GM18498 (cell line): Measurements from ENCODE around the gene TSPY8.
"Not testable (repeated sequence)": the region's sequence is repeated elsewhere in the genome, so short reads cannot be mapped to it uniquely, and the experiment has no call there.

Experiments
- ATAC-seq: cut with Tn5 transposase; IDR thresholded peaks from one replicate; pipeline ENCODE4 v1.9.1; 2021; ENCODE audit warnings: mild to moderate bottlenecking, moderate library complexity; ENCODE audit not compliant: unreplicated experiment

TSPY8 gene

DNA sequence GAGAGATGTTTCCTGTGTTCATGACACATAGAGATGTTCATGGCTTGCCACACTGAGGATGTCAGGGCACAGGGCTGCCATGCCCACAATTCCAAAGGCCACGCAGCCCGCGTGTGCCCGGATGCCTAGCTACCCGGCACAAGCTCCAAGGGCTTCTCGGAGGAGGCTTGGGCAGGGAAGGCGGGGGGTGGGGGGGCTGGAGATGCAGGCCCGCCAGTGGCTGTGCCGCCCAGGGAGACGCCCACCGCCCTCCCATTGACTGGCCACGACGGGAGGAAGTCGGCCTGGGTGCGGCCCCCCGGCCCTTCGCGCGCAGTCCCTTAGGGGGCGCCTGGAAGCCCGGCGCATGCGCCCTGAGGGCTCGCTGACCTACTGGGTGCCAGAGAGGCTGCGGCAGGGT is at the start of gene TSPY8:
TSPY8 (plus strand) TSS at position 301 of the 400 bp plus-strand sequence; CDS start at position 347, 46 bp downstream.
- not testable (repeated sequence) for ATAC-seq

DNA sequence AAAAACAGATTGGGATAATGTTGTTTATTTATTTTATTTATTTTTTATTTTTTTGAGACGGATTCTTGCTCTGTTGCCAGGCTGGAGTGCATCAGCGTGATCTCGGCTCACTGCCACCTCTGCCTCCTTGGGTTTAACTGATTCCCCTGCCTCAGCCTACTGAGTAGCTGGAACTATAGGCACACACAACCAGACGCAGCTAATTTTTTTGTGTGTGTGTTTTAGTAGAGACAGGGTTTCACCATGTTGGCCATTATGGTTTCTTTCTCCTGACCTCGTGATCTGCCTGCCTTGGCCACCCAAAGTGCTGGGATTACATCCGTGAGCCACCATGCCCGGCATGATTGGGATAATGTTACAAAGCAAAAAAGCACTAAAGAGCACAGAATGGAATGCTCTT is 36.6 kb upstream of the TSPY8 start:
- no peak for ATAC-seq

DNA sequence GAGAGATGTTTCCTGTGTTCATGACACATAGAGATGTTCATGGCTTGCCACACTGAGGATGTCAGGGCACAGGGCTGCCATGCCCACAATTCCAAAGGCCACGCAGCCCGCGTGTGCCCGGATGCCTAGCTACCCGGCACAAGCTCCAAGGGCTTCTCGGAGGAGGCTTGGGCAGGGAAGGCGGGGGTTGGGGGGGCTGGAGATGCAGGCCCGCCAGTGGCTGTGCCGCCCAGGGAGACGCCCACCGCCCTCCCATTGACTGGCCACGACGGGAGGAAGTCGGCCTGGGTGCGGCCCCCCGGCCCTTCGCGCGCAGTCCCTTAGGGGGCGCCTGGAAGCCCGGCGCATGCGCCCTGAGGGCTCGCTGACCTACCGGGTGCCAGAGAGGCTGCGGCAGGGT is 20.4 kb upstream of the TSPY8 start, which contains the start of gene TSPY4:
TSPY4 (plus strand) TSS at position 301 of the 400 bp plus-strand sequence; CDS start at position 347, 46 bp downstream.
- not testable (repeated sequence) for ATAC-seq

DNA sequence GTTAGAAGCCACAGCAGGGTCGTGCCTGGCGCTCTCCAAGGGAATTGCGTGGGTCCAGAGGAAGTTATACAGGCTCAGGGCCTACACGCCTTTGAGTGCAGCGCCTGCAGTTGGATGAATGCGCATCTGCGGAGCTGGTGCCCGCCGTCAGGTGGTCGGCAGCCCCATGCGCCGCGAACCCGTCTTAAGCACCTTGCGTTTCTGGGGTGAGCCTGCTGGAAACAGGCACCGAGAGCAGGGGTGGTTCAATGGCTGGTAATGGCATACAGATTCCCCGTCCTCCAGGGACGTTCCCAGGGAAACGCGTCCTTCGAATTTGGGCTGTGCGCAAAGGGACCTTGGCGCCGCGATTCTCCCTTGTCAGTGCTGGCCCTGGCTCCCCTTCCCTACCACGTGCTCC is 38.9 kb downstream of the TSPY8 start:
- not testable (repeated sequence) for ATAC-seq

GRCh38 chrY:9398121-9398520 is 40.5 kb downstream of the TSPY8 start, which contains the start of gene TSPY3:
TSPY3 (plus strand) TSS chrY:9398421; CDS start chrY:9398467, 46 bp downstream.
- ATAC-seq = not testable (repeated sequence)
